ENCODE results near the gene RNF224.
"Not testable (repeated sequence)": the region's sequence is repeated elsewhere in the genome, so short reads cannot be mapped to it uniquely, and the experiment has no call there.

DNA sequence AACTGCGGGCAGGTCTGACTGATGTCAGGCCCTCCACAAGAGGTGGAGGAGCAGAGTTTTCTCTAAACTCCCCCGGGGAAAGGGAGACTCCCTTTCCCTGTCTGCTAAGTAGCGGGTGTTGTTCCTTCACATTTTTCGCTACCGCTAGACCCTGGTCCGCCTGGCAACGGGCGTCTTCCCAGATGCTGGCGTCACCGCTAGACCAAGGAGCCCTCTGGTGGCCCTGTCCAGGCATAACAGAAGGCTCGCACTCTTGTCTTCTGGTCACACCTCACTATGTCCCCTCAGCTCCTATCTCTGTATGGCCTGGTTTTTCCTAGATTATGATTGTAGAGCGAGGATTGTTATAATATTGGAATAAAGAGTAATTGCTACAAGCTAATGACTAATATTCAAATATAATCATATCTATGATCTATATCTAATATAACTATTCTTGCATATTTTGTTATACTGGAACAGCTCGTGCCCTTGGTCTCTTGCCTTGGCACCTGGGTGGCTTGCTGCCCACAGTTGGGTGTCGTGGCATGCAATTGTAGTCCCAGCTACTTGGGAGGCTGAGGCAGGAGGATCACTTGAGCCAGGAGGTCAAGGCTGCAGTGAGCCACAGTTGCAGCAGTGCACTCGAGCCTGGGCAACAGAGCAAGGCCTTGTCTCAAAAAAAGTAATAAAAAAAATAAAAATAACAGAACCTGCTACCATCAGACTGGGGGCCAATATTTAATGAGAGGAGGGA, 35.0 kb downstream of the RNF224 start:
- TF ChIP-seq, protein P1, sequence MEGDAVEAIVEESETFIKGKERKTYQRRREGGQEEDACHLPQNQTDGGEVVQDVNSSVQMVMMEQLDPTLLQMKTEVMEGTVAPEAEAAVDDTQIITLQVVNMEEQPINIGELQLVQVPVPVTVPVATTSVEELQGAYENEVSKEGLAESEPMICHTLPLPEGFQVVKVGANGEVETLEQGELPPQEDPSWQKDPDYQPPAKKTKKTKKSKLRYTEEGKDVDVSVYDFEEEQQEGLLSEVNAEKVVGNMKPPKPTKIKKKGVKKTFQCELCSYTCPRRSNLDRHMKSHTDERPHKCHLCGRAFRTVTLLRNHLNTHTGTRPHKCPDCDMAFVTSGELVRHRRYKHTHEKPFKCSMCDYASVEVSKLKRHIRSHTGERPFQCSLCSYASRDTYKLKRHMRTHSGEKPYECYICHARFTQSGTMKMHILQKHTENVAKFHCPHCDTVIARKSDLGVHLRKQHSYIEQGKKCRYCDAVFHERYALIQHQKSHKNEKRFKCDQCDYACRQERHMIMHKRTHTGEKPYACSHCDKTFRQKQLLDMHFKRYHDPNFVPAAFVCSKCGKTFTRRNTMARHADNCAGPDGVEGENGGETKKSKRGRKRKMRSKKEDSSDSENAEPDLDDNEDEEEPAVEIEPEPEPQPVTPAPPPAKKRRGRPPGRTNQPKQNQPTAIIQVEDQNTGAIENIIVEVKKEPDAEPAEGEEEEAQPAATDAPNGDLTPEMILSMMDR (IDR thresholded peaks at IDR 0.05; ENCODE audit: low read depth, low read length), result peak; percentile 28; the same call in 1 of the 2 replicates
- not testable (repeated sequence) for TF ChIP-seq EZH2phosphoT487 (IDR thresholded peaks at IDR 0.05; ENCODE audit: low read depth)

Data from OCI-LY3 (cell line).